Heart right ventricle (tissue), 16 donors: Measurements from ENCODE around the gene ZNF813. TPM values are rescaled to one million over a fixed set of nuclear protein-coding genes. Genes with fewer than 3 reads are reported as not detected.

Source experiments
- ATAC-seq, 8 donors: fragments of 200-7000 bp; cut with Tn5 transposase; one replicate each; pipeline ENCODE4 v1.9.1; 2020; ENCODE audit warnings: mild to moderate bottlenecking in 8 of 8, moderate library complexity in 8 of 8, moderate number of reproducible peaks in 1 of 8
- DNase-seq, 2 donors: peaks; one replicate each; pipeline ENCODE4 v3.0.0-alpha.2; 2020
- H3K27ac ChIP-seq, 10 donors: fragments of 200-600 bp; sonication (generic) in 2 of 10; one replicate each; pipeline versions ENCODE4 v1.5.0 to v1.8.0; 2020 to 2022; ENCODE audit warnings: mild to moderate bottlenecking in 3 of 10
- H3K27me3 ChIP-seq, 7 donors: fragments of 200-600 bp; one replicate each; pipeline ENCODE4 v1.8.0; 2021 to 2022; ENCODE audit warnings: mild to moderate bottlenecking in 2 of 7
- H3K36me3 ChIP-seq, 9 donors: fragments of 200-600 bp; sonication (generic) in 1 of 9; one replicate each; pipeline versions ENCODE4 v1.5.0 to v1.8.0; 2020 to 2022; ENCODE audit warnings: mild to moderate bottlenecking in 2 of 9
- H3K4me1 ChIP-seq, 9 donors: fragments of 200-600 bp; sonication (generic) in 1 of 9; one replicate each; pipeline versions ENCODE4 v1.5.0 to v1.8.0; 2020 to 2022; ENCODE audit warnings: mild to moderate bottlenecking in 4 of 9
- H3K4me3 ChIP-seq, 10 donors: fragments of 200-600 bp; sonication (generic) in 2 of 10; one replicate each; pipeline versions ENCODE4 v1.5.0 to v1.8.0; 2020 to 2022; ENCODE audit warnings: mild to moderate bottlenecking in 7 of 10, moderate library complexity in 2 of 10
- H3K9me3 ChIP-seq, 11 donors: fragments of 200-600 bp in 10 of 11; sonication (generic) in 2 of 11; one replicate each; pipeline versions ENCODE4 v1.5.0 to v1.8.0; 2013 to 2022; ENCODE audit warnings: mild to moderate bottlenecking in 2 of 11, control low read depth in 1 of 11, moderate library complexity in 1 of 11
- WGBS, 2 donors: extraction: QIAGEN DNeasy Blood & Tissue Kit; methylation state at CpG; one replicate each; pipeline ENCODE4 v1.1.7; 2013; ENCODE audit warnings: inconsistent platforms in 1 of 2; 5-methylcytosine and 5-hydroxymethylcytosine counted together
- intact Hi-C, 10 donors: fragments of 100-400 bp; cut with DNase I; formaldehyde crosslinking; loops; one replicate each; pipeline versions ENCODE4 v1.11.1 to v1.14.2; 2022
- polyA plus RNA-seq, 2 donors: library from polyadenylated mRNA; stranded (reverse); fragments of 200-250 nt; gene quantifications; one replicate each; pipeline ENCODE4 v1.2.3, GENCODE V29; 2013
- total RNA-seq, 10 donors: library from RNA; stranded (reverse); fragmentation: NEBNext Ultra II Directional in 3 of 10; extraction: Animal tissue kit (Norgen Biotek cat#: 25700) in 3 of 10; gene quantifications; one replicate each; pipeline versions ENCODE4 v1.2.1 to v1.2.4, GENCODE V29; 2021 to 2023
- TF ChIP-seq, protein P1 (sequence below), 9 donors: fragments of 200-600 bp; sonication (generic) in 2 of 9; IDR thresholded peaks; one replicate each; pipeline versions ENCODE4 v1.5.0 to v1.8.0; 2021 to 2022; ENCODE audit warnings: antibody characterized with exemption in 9 of 9, mild to moderate bottlenecking in 5 of 9, moderate library complexity in 1 of 9
- donor health status: Arrhythmogenic right ventricular cardiomyopathy.
- donor health status: ischemic (EF 13 %, LVEDD 7.1; RV severe dilation, severe dysfunction).
- donor health status: healthy with polysubstance abuse.
- donor health status: DM: no; HTN: yes; CAD: no.
- donor health status: DM: no; HTN: no; CAD: no.
- donor health status: ischemic (EF 25% LVEDD 6.9; RV normal size, moderate dysfunction).
- donor health status: ischemic (EF 25% LVEDD 5.7; RV mildly dilated, moderate dysfunction).
- donor health status: healthy.
- donor health status: DM: yes; HTN: yes; CAD: no.
- donor health status: Ischemic cardiomyopathy.
- donor health status: ischemic (EF 35%, LVEDD 5.7; RV mildly dilated, moderate dysfunction).
- donor health status: nonischemic (EF 11% LVEDD 7.7; RV severe dilation, severe dysfunction).
- donor health status: DM: yes; HTN: yes; CAD: no.
- donor health status: PGD.
- donor health status: ischemic (EF 29% LVEDD 5.4; RV normal size, mild dysfunction).
- donor health status: nonischemic (EF 23%, LVEDD 6.1; RV moderate dilation, normal function).

ZNF813 gene
- total and polyA plus RNA-seq, 12 donors, result 0.61 to 1.8 (median 1.1) TPM

DNA sequence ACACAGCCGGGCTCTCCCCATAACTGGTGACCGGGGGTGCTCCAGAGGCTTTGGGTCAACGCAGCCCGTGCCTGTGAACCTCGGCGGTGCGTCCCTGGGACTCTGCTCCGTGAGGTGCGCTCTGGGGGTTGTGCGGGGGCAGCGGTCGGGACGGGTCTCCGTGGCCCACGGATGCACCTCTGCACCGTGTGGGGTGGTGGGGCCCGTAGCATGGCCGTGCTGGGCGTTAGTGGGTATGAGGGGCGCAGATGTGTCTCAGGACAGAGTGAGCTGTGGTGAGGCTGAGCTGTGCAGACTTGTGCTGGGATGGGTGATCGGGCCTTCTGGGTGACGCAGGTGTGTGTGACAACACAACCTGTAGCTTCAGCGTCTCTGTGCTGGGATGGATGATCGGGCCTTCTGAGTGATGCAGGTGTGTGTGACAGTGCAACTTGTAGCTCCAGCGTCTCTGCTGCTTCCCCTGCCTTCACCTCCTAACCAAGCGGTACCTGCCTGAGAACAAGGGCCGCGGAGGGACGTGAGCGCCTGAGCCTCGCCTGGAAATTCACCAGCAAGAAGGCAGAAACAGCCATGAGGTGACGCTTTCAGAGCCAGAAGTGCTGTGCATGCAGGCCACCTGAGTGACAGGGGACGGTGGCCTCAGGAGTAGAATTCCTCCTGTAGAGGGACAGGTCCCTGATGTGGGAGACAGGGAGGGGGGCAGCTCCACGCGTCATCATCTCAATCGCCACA, 71.0 kb downstream of the ZNF813 start:
- 49 to 68% methylated on average over 36 of the region's 36 CpGs for WGBS, 2 donors

GRCh38 chr19:53540091-53540490, 72.6 kb downstream of the ZNF813 start:
- Histone ChIP-seq H3K4me1 (peaks cover 0 to 14% (median 0%) of the 10 kb centered on the region in 9 donors), H3K4me3 (no peak overlapping the region), H3K9me3 (no peaks in the 10 kb centered on the region), H3K27me3 (no peaks in the 10 kb centered on the region), H3K27ac (no peak overlapping the region), H3K36me3 (peaks cover 0 to 42% (median 0%) of the 10 kb centered on the region in 9 donors)
- ATAC-seq (no peak), DNase-seq (no peak)
- TF ChIP-seq, protein P1, sequence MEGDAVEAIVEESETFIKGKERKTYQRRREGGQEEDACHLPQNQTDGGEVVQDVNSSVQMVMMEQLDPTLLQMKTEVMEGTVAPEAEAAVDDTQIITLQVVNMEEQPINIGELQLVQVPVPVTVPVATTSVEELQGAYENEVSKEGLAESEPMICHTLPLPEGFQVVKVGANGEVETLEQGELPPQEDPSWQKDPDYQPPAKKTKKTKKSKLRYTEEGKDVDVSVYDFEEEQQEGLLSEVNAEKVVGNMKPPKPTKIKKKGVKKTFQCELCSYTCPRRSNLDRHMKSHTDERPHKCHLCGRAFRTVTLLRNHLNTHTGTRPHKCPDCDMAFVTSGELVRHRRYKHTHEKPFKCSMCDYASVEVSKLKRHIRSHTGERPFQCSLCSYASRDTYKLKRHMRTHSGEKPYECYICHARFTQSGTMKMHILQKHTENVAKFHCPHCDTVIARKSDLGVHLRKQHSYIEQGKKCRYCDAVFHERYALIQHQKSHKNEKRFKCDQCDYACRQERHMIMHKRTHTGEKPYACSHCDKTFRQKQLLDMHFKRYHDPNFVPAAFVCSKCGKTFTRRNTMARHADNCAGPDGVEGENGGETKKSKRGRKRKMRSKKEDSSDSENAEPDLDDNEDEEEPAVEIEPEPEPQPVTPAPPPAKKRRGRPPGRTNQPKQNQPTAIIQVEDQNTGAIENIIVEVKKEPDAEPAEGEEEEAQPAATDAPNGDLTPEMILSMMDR (IDR thresholded peaks at IDR 0.05), result no peak
- 84% methylated on average over 4 of the region's 4 CpGs for WGBS, 2 donors
- intact Hi-C loops, result no loop called here

More for the DNA sequence above, 71.0 kb downstream of the ZNF813 start:
- H3K4me1 ChIP-seq, result peaks cover 0 to 14% (median 0%) of the 10 kb centered on the region in 9 donors
- TF ChIP-seq, protein P1 (IDR thresholded peaks at IDR 0.05), result no peak
- DNase-seq (peak in 1 of 2 donors; percentile 22), ATAC-seq (peak; percentile 4 to 63 (median 26))
- peak overlapping the region; percentile 62 to 90 (median 86) for H3K27ac ChIP-seq
- peak overlapping the region; percentile 33 to 80 (median 72) for H3K4me3 ChIP-seq
- peaks cover 0 to 36% (median 0%) of the 10 kb centered on the region in 9 donors for H3K36me3 ChIP-seq
- H3K9me3 ChIP-seq, result no peaks in the 10 kb centered on the region
- no peaks in the 10 kb centered on the region for H3K27me3 ChIP-seq
- intact Hi-C loops, result no loop called here

- TF ChIP-seq, protein P1 (IDR thresholded peaks at IDR 0.05), result no peak
- H3K27me3 ChIP-seq, result no peaks in the 10 kb centered on the region
- no peaks in the 10 kb centered on the region for H3K9me3 ChIP-seq
- H3K27ac ChIP-seq, result no peak overlapping the region
- no peak overlapping the region for H3K4me3 ChIP-seq
- DNase-seq (no peak), ATAC-seq (no peak)
- 96 to 100% methylated on average over 1 of the region's 1 CpG for WGBS, 2 donors
- intact Hi-C loops, result no loop called here
- H3K4me1 ChIP-seq, result peaks cover 0 to 14% (median 4%) of the 10 kb centered on the region in 9 donors
- H3K36me3 ChIP-seq, result peaks cover 0 to 49% (median 0%) of the 10 kb centered on the region in 9 donors
Measured at GRCh38 chr19:53541971-53542370, 74.4 kb downstream of the ZNF813 start.

GRCh38 chr19:53545271-53546065, 77.9 kb downstream of the ZNF813 start:
- TF ChIP-seq, protein P1 (IDR thresholded peaks at IDR 0.05), result no peak
- Histone ChIP-seq H3K9me3 (no peaks in the 10 kb centered on the region), H3K27ac (peak overlapping the region in 1 of 10 donors; percentile 82), H3K27me3 (no peaks in the 10 kb centered on the region), H3K36me3 (peaks cover 0 to 36% (median 0%) of the 10 kb centered on the region in 9 donors), H3K4me1 (peaks cover 0 to 25% (median 0%) of the 10 kb centered on the region in 9 donors), H3K4me3 (no peak overlapping the region)
- WGBS, 2 donors, result 87 to 91% methylated on average over 25 of the region's 25 CpGs
- DNase-seq, result no peak
- intact Hi-C loops, result no loop called here
- ATAC-seq, result peak in 1 of 8 donors; percentile 62
